PFSK-1 (cell line): ENCODE data around the gene TNRC6A.

ENCODE experiments used
- FOXP2 ChIP-seq: optimal IDR thresholded peaks from 2 replicates; pipeline ENCODE3; 2011; ENCODE audit warnings: borderline replicate concordance, control low read depth, inconsistent platforms; ENCODE audit not compliant: insufficient read depth; ENCODE audit errors: extremely low read length, extremely low read depth
- POLR2AphosphoS5 ChIP-seq: IDR thresholded peaks from 2 replicates; pipeline ENCODE4 v1.6.1; 2012; ENCODE audit warnings: low read depth, mild to moderate bottlenecking, control low read depth, low read length, moderate library complexity
- REST ChIP-seq, 2 experiments: IDR thresholded peaks; 2 replicates each; pipeline versions ENCODE4 v1.6.1 to v1.8.0; 2011 to 2012; ENCODE audit warnings: low read depth in 2 of 2, low read length in 2 of 2, control low read depth in 1 of 2, inconsistent platforms in 1 of 2, mild to moderate bottlenecking in 1 of 2, moderate library complexity in 1 of 2; ENCODE audit not compliant: insufficient read depth in 1 of 2
- SIN3A ChIP-seq: IDR thresholded peaks from 2 replicates; pipeline ENCODE4 v1.6.1; 2012; ENCODE audit warnings: mild to moderate bottlenecking, low read length, moderate library complexity, borderline replicate concordance; ENCODE audit not compliant: insufficient read depth
- TAF1 ChIP-seq: IDR thresholded peaks from 2 replicates; pipeline ENCODE4 v1.6.1; 2012; ENCODE audit warnings: low read length, control low read depth, borderline replicate concordance; ENCODE audit not compliant: insufficient read depth

Gene TNRC6A

GRCh38 chr16:24748242-24748641 lies 18.8 kb downstream of the TNRC6A start:
- TF ChIP-seq TAF1 (no peak), SIN3A (no peak), FOXP2 (no peak), POLR2AphosphoS5 (no peak), REST (IDR thresholded peaks at IDR 0.05; ENCODE audit: insufficient read depth in 1 of 2, low read depth in 2 of 2, low read length in 2 of 2) (no peak)

- no peak for TF ChIP-seq SIN3A
- TF ChIP-seq TAF1: no peak
- no peak for TF ChIP-seq REST (IDR thresholded peaks at IDR 0.05; ENCODE audit: insufficient read depth in 1 of 2, low read depth in 2 of 2, low read length in 2 of 2)
- no peak for TF ChIP-seq POLR2AphosphoS5
- no peak for TF ChIP-seq FOXP2
These were observed 19.9 kb downstream of the TNRC6A start for GRCh38 chr16:24749310-24749709.

GRCh38 chr16:24753000-24753399 lies 23.5 kb downstream of the TNRC6A start:
- TF ChIP-seq REST (IDR thresholded peaks at IDR 0.05; ENCODE audit: insufficient read depth in 1 of 2, low read depth in 2 of 2, low read length in 2 of 2) (no peak), POLR2AphosphoS5 (no peak), TAF1 (no peak), SIN3A (no peak)

GRCh38 chr16:24753437-24753836 lies 24.0 kb downstream of the TNRC6A start:
- TF ChIP-seq SIN3A: no peak
- no peak for TF ChIP-seq FOXP2
- TF ChIP-seq TAF1: no peak
- TF ChIP-seq POLR2AphosphoS5: no peak
- TF ChIP-seq REST (IDR thresholded peaks at IDR 0.05; ENCODE audit: insufficient read depth in 1 of 2, low read depth in 2 of 2, low read length in 2 of 2): no peak

- TF ChIP-seq POLR2AphosphoS5: no peak
- TF ChIP-seq REST (IDR thresholded peaks at IDR 0.05; ENCODE audit: insufficient read depth in 1 of 2, low read depth in 2 of 2, low read length in 2 of 2): no peak
- no peak for TF ChIP-seq FOXP2
- TF ChIP-seq SIN3A: no peak
- no peak for TF ChIP-seq TAF1
These were observed 25.1 kb downstream of the TNRC6A start for GRCh38 chr16:24754543-24754942.
